NT2/D1 (cell line): ENCODE results near the gene RCSD1.

Experiments used
- DNase-seq: peaks from one replicate; pipeline ENCODE4 v3.0.0-alpha.2; 2011; ENCODE audit warnings: low read depth, low spot score
- H3K27me3 ChIP-seq: 2 replicates; pipeline ENCODE4 v1.6.0; 2011; ENCODE audit warnings: mild to moderate bottlenecking; ENCODE audit not compliant: insufficient read length, insufficient read depth
- H3K36me3 ChIP-seq: 2 replicates; pipeline ENCODE4 v1.6.1; 2011; ENCODE audit warnings: mild to moderate bottlenecking, low read length, mixed read lengths; ENCODE audit not compliant: insufficient read depth, insufficient read length
- H3K4me1 ChIP-seq: 2 replicates; pipeline ENCODE4 v1.5.1; 2011; ENCODE audit not compliant: insufficient read depth, insufficient read length
- H3K4me3 ChIP-seq: 2 replicates; pipeline ENCODE4 v1.5.1; 2011; ENCODE audit warnings: low read depth; ENCODE audit not compliant: insufficient read length
- H3K9ac ChIP-seq: 2 replicates; pipeline ENCODE4 v1.6.0; 2011; ENCODE audit warnings: low read depth; ENCODE audit not compliant: insufficient read length
- H3K9me3 ChIP-seq: 2 replicates; pipeline ENCODE4 v1.5.1; 2011; ENCODE audit warnings: mild to moderate bottlenecking, low read length; ENCODE audit not compliant: insufficient read depth
- SUZ12 ChIP-seq: IDR thresholded peaks from 2 replicates; pipeline ENCODE4 v1.6.1; 2011; ENCODE audit not compliant: insufficient read length, insufficient read depth; ENCODE audit errors: extremely low read depth
- YY1 ChIP-seq: IDR thresholded peaks from 2 replicates; pipeline ENCODE4 v1.6.1; 2011; ENCODE audit not compliant: insufficient read length, insufficient read depth
- ZNF274 ChIP-seq: IDR thresholded peaks from 2 replicates; pipeline ENCODE4 v1.6.1; 2011; ENCODE audit warnings: mild to moderate bottlenecking, low read depth, low read length

The RCSD1 gene

DNA sequence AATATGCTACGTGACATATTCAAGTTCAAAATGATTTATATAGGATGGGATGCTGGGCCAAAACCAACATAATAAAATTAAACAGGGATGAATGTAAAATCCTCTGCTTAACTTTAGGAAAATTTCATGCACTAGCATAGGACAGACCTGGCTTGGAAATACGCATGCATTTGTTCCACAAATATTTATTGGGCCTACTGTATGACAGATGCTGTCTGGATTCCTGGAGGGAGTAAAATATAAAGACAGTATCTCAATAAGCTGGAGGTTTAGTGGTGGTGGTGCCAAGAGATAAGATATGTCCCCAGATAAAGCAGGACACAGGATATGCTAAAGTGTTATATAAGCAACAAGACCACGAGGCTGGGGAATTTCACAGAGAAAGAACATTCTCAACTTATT, 15.1 kb downstream of the RCSD1 start:
- H3K9me3 ChIP-seq = no peaks in the 10 kb centered on the region
- no peak overlapping the region for H3K4me3 ChIP-seq
- H3K4me1 ChIP-seq = peaks cover 4% of the 10 kb centered on the region
- H3K9ac ChIP-seq = no peak overlapping the region
- TF ChIP-seq YY1 = no peak
- no peak for TF ChIP-seq ZNF274
- TF ChIP-seq SUZ12 = no peak
- no peaks in the 10 kb centered on the region for H3K36me3 ChIP-seq
- DNase-seq = no peak
- no peaks in the 10 kb centered on the region for H3K27me3 ChIP-seq

DNA sequence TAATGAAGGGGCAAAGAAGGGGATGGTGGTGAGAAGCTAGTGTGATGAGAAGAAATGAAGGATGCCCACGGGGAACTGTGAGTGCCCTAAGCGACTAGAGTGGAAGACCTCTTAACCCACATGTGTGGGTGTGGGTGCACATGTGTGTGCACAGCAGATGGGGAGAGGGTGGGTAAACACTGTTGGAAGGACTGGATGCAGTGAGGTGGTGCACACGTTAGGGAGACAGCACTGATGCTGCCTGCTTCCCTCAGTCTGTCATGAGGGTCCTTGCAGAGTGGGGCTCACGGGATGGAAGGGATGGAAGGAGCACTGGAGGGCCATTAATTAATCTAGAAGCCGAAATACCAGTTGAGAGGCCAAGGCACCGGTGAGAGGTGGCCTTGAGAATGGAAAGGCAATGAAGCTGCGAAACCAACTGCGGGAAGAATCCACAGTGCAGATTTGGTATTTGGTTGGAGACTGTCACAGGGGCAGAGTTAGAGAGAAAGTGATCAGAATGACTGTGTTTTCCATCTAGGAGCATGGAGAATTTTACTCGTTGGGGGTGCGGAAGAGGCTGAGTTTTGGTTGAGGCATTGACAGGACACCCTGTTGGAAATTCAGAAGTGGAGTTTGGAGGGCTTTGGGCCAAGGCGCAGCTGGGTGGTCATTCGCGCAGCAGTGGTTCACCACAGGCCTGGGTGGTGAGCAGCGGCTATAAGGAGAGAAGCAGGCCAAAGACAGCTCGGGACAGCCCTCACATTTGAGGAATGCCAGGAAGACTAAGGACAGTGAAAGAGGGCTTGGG, 15.8 kb downstream of the RCSD1 start:
- Histone ChIP-seq H3K9me3 (no peaks in the 10 kb centered on the region), H3K4me1 (peaks cover 11% of the 10 kb centered on the region), H3K9ac (no peak overlapping the region), H3K4me3 (no peak overlapping the region), H3K36me3 (no peaks in the 10 kb centered on the region), H3K27me3 (no peaks in the 10 kb centered on the region)
- TF ChIP-seq YY1 (no peak), SUZ12 (no peak), ZNF274 (no peak)
- DNase-seq = no peak

DNA sequence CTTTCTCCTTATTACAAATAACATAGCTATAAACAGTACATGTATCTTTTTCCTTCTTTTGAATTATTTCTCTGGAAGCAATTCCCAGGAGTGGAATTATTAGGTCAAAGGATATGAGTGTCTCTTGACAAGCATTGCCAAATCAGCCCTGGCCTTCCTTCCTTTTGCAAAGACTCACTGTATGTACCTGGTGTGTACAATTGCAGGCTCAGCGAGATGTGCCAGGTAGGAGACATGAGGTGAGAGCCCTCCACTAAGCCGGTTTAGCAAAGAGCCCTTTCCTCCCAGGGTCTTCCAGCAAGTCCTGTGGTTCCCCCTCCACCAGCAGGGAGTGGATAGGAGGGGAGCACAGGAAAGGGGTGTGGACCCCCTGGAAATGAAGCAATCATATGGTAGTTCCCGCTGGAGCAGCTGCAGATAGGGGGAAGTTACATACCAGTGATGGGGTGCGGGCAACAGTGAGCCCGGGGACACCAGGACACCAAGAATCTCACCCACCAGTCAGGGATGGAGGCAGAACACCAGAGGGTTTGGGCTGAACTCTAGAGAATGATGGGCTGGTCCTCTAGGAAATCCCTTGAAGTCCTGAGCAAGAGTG, 18.3 kb downstream of the RCSD1 start:
- peaks cover 17% of the 10 kb centered on the region for H3K4me1 ChIP-seq
- no peaks in the 10 kb centered on the region for H3K9me3 ChIP-seq
- no peak overlapping the region for H3K4me3 ChIP-seq
- no peak overlapping the region for H3K9ac ChIP-seq
- TF ChIP-seq SUZ12 (no peak), YY1 (no peak), ZNF274 (no peak)
- DNase-seq = no peak
- no peaks in the 10 kb centered on the region for H3K36me3 ChIP-seq
- peaks cover 2% of the 10 kb centered on the region for H3K27me3 ChIP-seq

- no peaks in the 10 kb centered on the region for H3K36me3 ChIP-seq
Observed at GRCh38 chr1:167648978-167649744, 19.1 kb downstream of the RCSD1 start.

GRCh38 chr1:167650269-167651160, 20.5 kb downstream of the RCSD1 start:
- Histone ChIP-seq H3K36me3 (no peaks in the 10 kb centered on the region), H3K4me3 (no peak overlapping the region), H3K4me1 (peaks cover 17% of the 10 kb centered on the region), H3K9me3 (no peaks in the 10 kb centered on the region), H3K27me3 (peaks cover 2% of the 10 kb centered on the region), H3K9ac (no peak overlapping the region)
- no peak for DNase-seq
- TF ChIP-seq ZNF274 = no peak
- no peak for TF ChIP-seq SUZ12
- no peak for TF ChIP-seq YY1

More at GRCh38 chr1:167648978-167649744, 19.1 kb downstream of the RCSD1 start:
- no peaks in the 10 kb centered on the region for H3K9me3 ChIP-seq
- no peak overlapping the region for H3K9ac ChIP-seq
- no peak overlapping the region for H3K4me3 ChIP-seq
- TF ChIP-seq ZNF274 (no peak), SUZ12 (no peak), YY1 (no peak)
- peaks cover 17% of the 10 kb centered on the region for H3K4me1 ChIP-seq
- H3K27me3 ChIP-seq = peaks cover 2% of the 10 kb centered on the region
- DNase-seq = no peak

DNA sequence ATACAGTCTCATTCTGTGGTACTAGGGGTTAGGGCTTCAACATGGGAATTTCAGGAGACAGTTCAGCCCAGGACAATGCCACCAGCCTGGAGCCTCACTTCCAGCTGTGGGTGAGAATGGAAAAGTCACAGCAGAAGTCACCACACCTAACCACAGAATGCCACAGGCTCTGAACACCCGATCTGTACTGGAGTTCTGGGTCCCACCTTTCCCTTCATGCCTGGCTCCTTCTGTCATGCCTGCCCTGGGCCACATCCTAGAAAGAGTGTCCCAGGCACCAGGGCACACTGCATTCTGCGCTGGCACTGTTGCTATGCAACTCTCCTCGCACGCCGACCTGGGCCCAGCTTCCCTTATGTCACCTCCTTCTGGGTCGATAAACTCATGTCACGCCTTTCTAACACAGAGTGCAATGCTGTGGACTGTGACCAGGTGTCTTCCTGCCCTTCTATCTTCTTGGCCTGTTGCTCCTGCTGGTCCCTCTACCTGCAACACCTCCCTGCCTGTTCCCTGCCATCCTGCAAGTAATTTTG, 21.2 kb downstream of the RCSD1 start:
- H3K27me3 ChIP-seq = peaks cover 2% of the 10 kb centered on the region

More for the DNA sequence above, 21.2 kb downstream of the RCSD1 start:
- Histone ChIP-seq H3K36me3 (no peaks in the 10 kb centered on the region), H3K4me1 (peaks cover 17% of the 10 kb centered on the region), H3K9me3 (no peaks in the 10 kb centered on the region), H3K9ac (no peak overlapping the region), H3K4me3 (no peak overlapping the region)
- no peak for DNase-seq
- TF ChIP-seq SUZ12 (no peak), ZNF274 (no peak), YY1 (no peak)
